ENCODE results near the gene TAS1R2.
"Not testable (repeated sequence)": the region's sequence is repeated elsewhere in the genome, so short reads cannot be mapped to it uniquely, and the experiment has no call there.

The TAS1R2 gene

GRCh38 chr1:18872071-18872611 lies 12.7 kb upstream of the TAS1R2 start:
- no peak for TF ChIP-seq CTCF (IDR thresholded peaks at IDR 0.05; ENCODE audit: low read depth, low read length)
- DNase-seq (ENCODE audit: extremely low read depth, low read depth), result no peak

GRCh38 chr1:18871401-18872070 lies 12.1 kb upstream of the TAS1R2 start:
- no peak for TF ChIP-seq CTCF (IDR thresholded peaks at IDR 0.05; ENCODE audit: low read depth, low read length)
- DNase-seq (ENCODE audit: extremely low read depth, low read depth), result no peak

- DNase-seq (ENCODE audit: extremely low read depth, low read depth), result no peak
- TF ChIP-seq CTCF (IDR thresholded peaks at IDR 0.05; ENCODE audit: low read depth, low read length), result no peak
Measured at GRCh38 chr1:18870957-18871356, 11.5 kb upstream of the TAS1R2 start.

GRCh38 chr1:18870595-18870865 lies 11.1 kb upstream of the TAS1R2 start:
- not testable (repeated sequence) for DNase-seq (ENCODE audit: extremely low read depth, low read depth)

- no peak for DNase-seq (ENCODE audit: extremely low read depth, low read depth)
- no peak for TF ChIP-seq CTCF (IDR thresholded peaks at IDR 0.05; ENCODE audit: low read depth, low read length)
Measured at GRCh38 chr1:18869847-18870594, 10.6 kb upstream of the TAS1R2 start.

- DNase-seq (ENCODE audit: extremely low read depth, low read depth), result no peak
- TF ChIP-seq CTCF (IDR thresholded peaks at IDR 0.05; ENCODE audit: low read depth, low read length), result no peak
Measured at GRCh38 chr1:18868801-18869424, 9.5 kb upstream of the TAS1R2 start.

GRCh38 chr1:18868354-18868753 lies 8.9 kb upstream of the TAS1R2 start:
- TF ChIP-seq CTCF (IDR thresholded peaks at IDR 0.05; ENCODE audit: low read depth, low read length), result no peak
- DNase-seq (ENCODE audit: extremely low read depth, low read depth), result no peak

Measured in AG09319 (cell line).